Measurements from ENCODE around the gene MTFR1L.

Gene MTFR1L

GRCh38 chr1:25876693-25877077 is 56.9 kb downstream of the MTFR1L start:
- Histone ChIP-seq H3K4me3 (ENCODE audit: low read depth, low read length, poor library complexity, severe bottlenecking) (no peak overlapping the region), H3K27me3 (ENCODE audit: insufficient read depth, low read length) (no peaks in the 10 kb centered on the region), H3K36me3 (ENCODE audit: insufficient read depth, low read length) (no peaks in the 10 kb centered on the region), H3K79me2 (ENCODE audit: insufficient read depth, low read length) (no peaks in the 10 kb centered on the region), H3K27ac (ENCODE audit: low read depth, low read length, poor library complexity, severe bottlenecking) (no peak overlapping the region), H3K4me2 (ENCODE audit: low read length) (no peak overlapping the region), H3K9me2 (ENCODE audit: low read depth, low read length) (no peaks in the 10 kb centered on the region), H4K20me1 (ENCODE audit: insufficient read depth, low read length) (no peaks in the 10 kb centered on the region), H3F3A (ENCODE audit: insufficient read depth, low read length) (no peaks in the 10 kb centered on the region), H3K9ac (ENCODE audit: low read length) (no peak overlapping the region), H3K9me3 (ENCODE audit: low read length) (no peaks in the 10 kb centered on the region), H2AFZ (ENCODE audit: low read length) (no peak overlapping the region), H3K4me1 (ENCODE audit: insufficient read depth, low read length, severe bottlenecking) (peaks cover 24% of the 10 kb centered on the region)
- no peak for TF ChIP-seq CTCF (IDR thresholded peaks at IDR 0.05; ENCODE audit: low read length)
- TF ChIP-seq EZH2 (IDR thresholded peaks at IDR 0.05; ENCODE audit: borderline replicate concordance, low read length), result no peak

GRCh38 chr1:25877155-25877554 is 57.4 kb downstream of the MTFR1L start:
- Histone ChIP-seq H3K27ac (ENCODE audit: low read depth, low read length, poor library complexity, severe bottlenecking) (no peak overlapping the region), H3K9me3 (ENCODE audit: low read length) (no peaks in the 10 kb centered on the region), H3K79me2 (ENCODE audit: insufficient read depth, low read length) (no peaks in the 10 kb centered on the region), H2AFZ (ENCODE audit: low read length) (no peak overlapping the region), H3K4me1 (ENCODE audit: insufficient read depth, low read length, severe bottlenecking) (peaks cover 24% of the 10 kb centered on the region), H3K9me2 (ENCODE audit: low read depth, low read length) (no peaks in the 10 kb centered on the region), H3K4me2 (ENCODE audit: low read length) (no peak overlapping the region), H3K36me3 (ENCODE audit: insufficient read depth, low read length) (no peaks in the 10 kb centered on the region), H3K4me3 (ENCODE audit: low read depth, low read length, poor library complexity, severe bottlenecking) (no peak overlapping the region), H4K20me1 (ENCODE audit: insufficient read depth, low read length) (no peaks in the 10 kb centered on the region), H3K9ac (ENCODE audit: low read length) (no peak overlapping the region), H3F3A (ENCODE audit: insufficient read depth, low read length) (no peaks in the 10 kb centered on the region), H3K27me3 (ENCODE audit: insufficient read depth, low read length) (no peaks in the 10 kb centered on the region)
- TF ChIP-seq EZH2 (IDR thresholded peaks at IDR 0.05; ENCODE audit: borderline replicate concordance, low read length), result no peak
- TF ChIP-seq CTCF (IDR thresholded peaks at IDR 0.05; ENCODE audit: low read length), result no peak

- no peaks in the 10 kb centered on the region for H3K79me2 ChIP-seq (ENCODE audit: insufficient read depth, low read length)
- H3F3A ChIP-seq (ENCODE audit: insufficient read depth, low read length), result no peaks in the 10 kb centered on the region
- no peaks in the 10 kb centered on the region for H3K9me2 ChIP-seq (ENCODE audit: low read depth, low read length)
- H3K4me2 ChIP-seq (ENCODE audit: low read length), result no peak overlapping the region
- no peak overlapping the region for H3K27ac ChIP-seq (ENCODE audit: low read depth, low read length, poor library complexity, severe bottlenecking)
- no peaks in the 10 kb centered on the region for H3K36me3 ChIP-seq (ENCODE audit: insufficient read depth, low read length)
- H4K20me1 ChIP-seq (ENCODE audit: insufficient read depth, low read length), result no peaks in the 10 kb centered on the region
- no peak overlapping the region for H2AFZ ChIP-seq (ENCODE audit: low read length)
- H3K27me3 ChIP-seq (ENCODE audit: insufficient read depth, low read length), result no peaks in the 10 kb centered on the region
- H3K4me1 ChIP-seq (ENCODE audit: insufficient read depth, low read length, severe bottlenecking), result peaks cover 15% of the 10 kb centered on the region
- no peaks in the 10 kb centered on the region for H3K9me3 ChIP-seq (ENCODE audit: low read length)
- TF ChIP-seq EZH2 (IDR thresholded peaks at IDR 0.05; ENCODE audit: borderline replicate concordance, low read length) (no peak), CTCF (IDR thresholded peaks at IDR 0.05; ENCODE audit: low read length) (no peak)
- no peak overlapping the region for H3K9ac ChIP-seq (ENCODE audit: low read length)
- no peak overlapping the region for H3K4me3 ChIP-seq (ENCODE audit: low read depth, low read length, poor library complexity, severe bottlenecking)
Measured at GRCh38 chr1:25878690-25879089, 58.9 kb downstream of the MTFR1L start.
